ENCODE data around the gene LRMDA.

DNA sequence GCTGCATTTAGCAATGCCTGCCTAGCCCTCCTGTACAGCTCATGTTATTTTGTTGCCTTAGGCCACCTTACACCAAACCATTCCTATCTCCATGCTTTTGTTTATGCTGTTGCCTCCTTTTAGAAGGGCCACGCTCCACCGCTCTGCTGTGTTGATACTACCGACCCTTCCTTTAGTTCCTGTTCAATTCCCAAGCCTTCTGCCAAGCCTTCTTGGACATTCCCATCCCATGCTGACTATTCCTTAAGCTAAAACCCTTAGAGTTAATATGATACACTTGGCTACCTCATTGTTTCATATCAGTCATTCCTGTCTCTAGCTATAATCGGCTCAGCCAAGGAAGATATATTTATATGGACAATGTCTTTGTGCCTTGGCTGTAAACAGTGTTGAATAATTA, 705.5 kb downstream of the LRMDA start:
- TF ChIP-seq CTCF (IDR thresholded peaks at IDR 0.05; ENCODE audit: low read depth, low read length) (no peak), EZH2phosphoT487 (IDR thresholded peaks at IDR 0.05; ENCODE audit: low read depth) (no peak)

Measured in OCI-LY3 (cell line).